B cell (primary cell): Measurements from ENCODE around the gene STOX2. TPM values are rescaled to one million over a fixed set of nuclear protein-coding genes. Genes with fewer than 3 reads are reported as not detected.

ENCODE experiments used
- ATAC-seq: fragments of 200-7000 bp; cut with Tn5 transposase; one replicate; pipeline ENCODE4 v1.10.0; 2021; ENCODE audit warnings: low read depth, mild to moderate bottlenecking, moderate number of reproducible peaks, moderate library complexity
- CTCF ChIA-PET: fragments of 350-600 bp; sonication (Branson Sonifier 250); formaldehyde crosslinking; loops from one replicate; lab custom pipeline; 2021; ENCODE audit warnings: antibody characterized with exemption, inconsistent platforms; lab: Charles Lee
- POLR2A ChIA-PET: fragments of 350-600 bp; sonication (Branson Sonifier 250); formaldehyde crosslinking; loops from one replicate; lab custom pipeline; 2021; ENCODE audit warnings: antibody characterized with exemption; lab: Charles Lee
- DNase-seq: peaks from one replicate; pipeline ENCODE4 v3.0.0; 2013
- H2AFZ ChIP-seq: 2 replicates; pipeline ENCODE4 v1.6.1; 2012; ENCODE audit warnings: mild to moderate bottlenecking, low read depth, low read length; ENCODE audit not compliant: insufficient read depth, poor library complexity, severe bottlenecking
- H3K27ac ChIP-seq, 2 donors: 1 replicate in 1 of 2; 2 replicates in 1 of 2; pipeline ENCODE4 v1.5.1; 2012 to 2013; ENCODE audit warnings: low read length in 2 of 2, mild to moderate bottlenecking in 2 of 2, moderate library complexity in 1 of 2
- H3K27me3 ChIP-seq, 4 experiments: fragments of 200-600 bp in 1 of 4; sonication (generic) in 1 of 4; replicated peaks in 1 of 4; 1 replicate in 2 of 4; 2 replicates in 2 of 4; pipeline versions ENCODE4 v1.6.1 to v1.7.0; 2013 to 2016; ENCODE audit warnings: low read length in 3 of 4, mild to moderate bottlenecking in 2 of 4, mixed read lengths in 1 of 4, moderate library complexity in 1 of 4; ENCODE audit not compliant: insufficient read depth in 4 of 4, control insufficient read depth in 3 of 4; ENCODE audit errors: control extremely low read depth in 1 of 4
- H3K36me3 ChIP-seq, 2 experiments: replicated peaks in 1 of 2; 1 replicate in 1 of 2; 2 replicates in 1 of 2; pipeline versions ENCODE4 v1.6.1 to v1.7.1; 2013; ENCODE audit warnings: low read length in 1 of 2; ENCODE audit not compliant: insufficient read depth in 2 of 2, control insufficient read depth in 1 of 2; ENCODE audit errors: control extremely low read depth in 1 of 2, extremely low read depth in 1 of 2
- H3K4me1 ChIP-seq, 2 donors: fragments of 200-600 bp in 1 of 2; sonication (generic) in 1 of 2; 1 replicate in 1 of 2; 2 replicates in 1 of 2; pipeline versions ENCODE4 v1.5.1 to v1.6.1; 2013 to 2017; ENCODE audit warnings: low read length in 2 of 2; ENCODE audit not compliant: control insufficient read depth in 2 of 2, insufficient read depth in 2 of 2
- H3K4me2 ChIP-seq: replicated peaks from 2 replicates; pipeline ENCODE3; 2012; ENCODE audit warnings: mild to moderate bottlenecking, low read depth, low read length; ENCODE audit not compliant: poor library complexity, severe bottlenecking
- H3K4me3 ChIP-seq, 5 experiments: fragments of 200-600 bp in 1 of 5; sonication (generic) in 1 of 5; 1 replicate in 3 of 5; 2 replicates in 2 of 5; pipeline versions ENCODE4 v1.5.1 to v1.7.0; 2011 to 2016; ENCODE audit warnings: low read length in 4 of 5, mild to moderate bottlenecking in 4 of 5, low read depth in 2 of 5, control low read depth in 1 of 5, moderate library complexity in 1 of 5; ENCODE audit not compliant: insufficient read depth in 1 of 5; ENCODE audit errors: control extremely low read depth in 1 of 5, extremely low read depth in 1 of 5
- H3K79me2 ChIP-seq: fragments of 200-600 bp; sonication (generic); one replicate; pipeline ENCODE4 v1.6.0; 2016; ENCODE audit warnings: low read length; ENCODE audit not compliant: control insufficient read depth, insufficient read depth
- H3K9ac ChIP-seq: fragments of 200-600 bp; sonication (generic); 2 replicates; pipeline ENCODE4 v1.6.1; 2017; ENCODE audit warnings: mild to moderate bottlenecking, low read length, moderate library complexity
- H3K9me3 ChIP-seq, 3 donors: one replicate each; pipeline versions ENCODE4 v1.6.1 to v1.7.1; 2013; ENCODE audit warnings: low read length in 2 of 3; ENCODE audit not compliant: control insufficient read depth in 2 of 3, insufficient read depth in 1 of 3; ENCODE audit errors: control extremely low read depth in 1 of 3
- H4K20me1 ChIP-seq: 2 replicates; pipeline ENCODE4 v1.6.0; 2012; ENCODE audit warnings: mild to moderate bottlenecking, low read length; ENCODE audit not compliant: insufficient read depth, control insufficient read depth, poor library complexity, severe bottlenecking
- H3K27ac Mint-ChIP-seq: one replicate; pipeline ENCODE4 v1.8.0; 2021; ENCODE audit warnings: mixed read lengths
- H3K27me3 Mint-ChIP-seq: one replicate; pipeline ENCODE4 v1.8.0; 2021; ENCODE audit warnings: mixed read lengths
- H3K4me1 Mint-ChIP-seq: one replicate; pipeline ENCODE4 v1.8.0; 2021; ENCODE audit warnings: mixed read lengths
- H3K4me3 Mint-ChIP-seq: one replicate; pipeline ENCODE4 v1.8.0; 2021; ENCODE audit warnings: mixed read lengths
- H3K9me3 Mint-ChIP-seq: one replicate; pipeline ENCODE4 v1.8.0; 2022; ENCODE audit warnings: mixed read lengths; ENCODE audit not compliant: insufficient read depth
- EZH2 ChIP-seq: IDR thresholded peaks from 2 replicates; pipeline ENCODE4 v1.6.1; 2012; ENCODE audit warnings: borderline replicate concordance, low read depth, mild to moderate bottlenecking, moderate library complexity, low read length; ENCODE audit not compliant: insufficient read depth, poor library complexity, severe bottlenecking
- WGBS: methylation state at CpG from one replicate; pipeline ENCODE4 v1.1.5; 2013; ENCODE audit warnings: missing lambda C conversion rate; ENCODE audit not compliant: insufficient coverage; 5-methylcytosine and 5-hydroxymethylcytosine counted together
- intact Hi-C: fragments of 100-400 bp; cut with micrococcal nuclease; formaldehyde crosslinking; loops from one replicate; pipeline ENCODE4 v1.10.0; 2022
- polyA plus RNA-seq: library from polyadenylated mRNA; depleted of rRNA; stranded (reverse); fragments of >200 nt; gene quantifications from 2 replicates; pipeline ENCODE4 v1.2.3, GENCODE V29; 2012
- total RNA-seq, 2 donors: library from RNA; stranded (reverse); fragments of 120-200 nt in 1 of 2; gene quantifications; 1 replicate in 1 of 2; 2 replicates in 1 of 2; pipeline versions ENCODE4 v1.2.3 to v1.2.4, GENCODE V29; 2013 to 2022
- TF ChIP-seq, protein P1 (sequence below): fragments of 200-600 bp; IDR thresholded peaks from one replicate; pipeline ENCODE4 v1.8.0; 2022; ENCODE audit warnings: antibody characterized with exemption, mild to moderate bottlenecking

STOX2 gene
- total and polyA plus RNA-seq, 2 donors (not counting 1 experiment from before 2014, with no cell fraction given) = under 0.01 TPM; not detected in 1

- H3K36me3 ChIP-seq = no peaks in the 10 kb centered on the region
- no peaks in the 10 kb centered on the region for H3K4me1 ChIP-seq
- H3K9me3 ChIP-seq = peaks cover 0 to 4% (median 0%) of the 10 kb centered on the region in 3 donors
- Mint-ChIP-seq H3K9me3 (no peaks in the 10 kb centered on the region), H3K27ac (no peak overlapping the region), H3K4me1 (no peaks in the 10 kb centered on the region), H3K27me3 (peaks cover 13% of the 10 kb centered on the region), H3K4me3 (no peak overlapping the region)
- no peaks in the 10 kb centered on the region for H4K20me1 ChIP-seq
- WGBS = 96% methylated on average over 4 of the region's 4 CpGs
- no peak overlapping the region for H3K9ac ChIP-seq
- no peak overlapping the region for H3K4me2 ChIP-seq
- H3K79me2 ChIP-seq = no peaks in the 10 kb centered on the region
- H3K27me3 ChIP-seq = no peaks in the 10 kb centered on the region
- H2AFZ ChIP-seq = no peak overlapping the region
- ATAC-seq = no peak
- no peak for TF ChIP-seq EZH2
- TF ChIP-seq, protein P1, sequence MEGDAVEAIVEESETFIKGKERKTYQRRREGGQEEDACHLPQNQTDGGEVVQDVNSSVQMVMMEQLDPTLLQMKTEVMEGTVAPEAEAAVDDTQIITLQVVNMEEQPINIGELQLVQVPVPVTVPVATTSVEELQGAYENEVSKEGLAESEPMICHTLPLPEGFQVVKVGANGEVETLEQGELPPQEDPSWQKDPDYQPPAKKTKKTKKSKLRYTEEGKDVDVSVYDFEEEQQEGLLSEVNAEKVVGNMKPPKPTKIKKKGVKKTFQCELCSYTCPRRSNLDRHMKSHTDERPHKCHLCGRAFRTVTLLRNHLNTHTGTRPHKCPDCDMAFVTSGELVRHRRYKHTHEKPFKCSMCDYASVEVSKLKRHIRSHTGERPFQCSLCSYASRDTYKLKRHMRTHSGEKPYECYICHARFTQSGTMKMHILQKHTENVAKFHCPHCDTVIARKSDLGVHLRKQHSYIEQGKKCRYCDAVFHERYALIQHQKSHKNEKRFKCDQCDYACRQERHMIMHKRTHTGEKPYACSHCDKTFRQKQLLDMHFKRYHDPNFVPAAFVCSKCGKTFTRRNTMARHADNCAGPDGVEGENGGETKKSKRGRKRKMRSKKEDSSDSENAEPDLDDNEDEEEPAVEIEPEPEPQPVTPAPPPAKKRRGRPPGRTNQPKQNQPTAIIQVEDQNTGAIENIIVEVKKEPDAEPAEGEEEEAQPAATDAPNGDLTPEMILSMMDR = no peak
- no peak overlapping the region for H3K4me3 ChIP-seq
- H3K27ac ChIP-seq = no peak overlapping the region
- CTCF ChIA-PET = no interaction called here
- intact Hi-C loops = no loop called here
- POLR2A ChIA-PET = no interaction called here
- no peak for DNase-seq
Measured at GRCh38 chr4:184003433-184003832, 98.3 kb downstream of the STOX2 start.

DNA sequence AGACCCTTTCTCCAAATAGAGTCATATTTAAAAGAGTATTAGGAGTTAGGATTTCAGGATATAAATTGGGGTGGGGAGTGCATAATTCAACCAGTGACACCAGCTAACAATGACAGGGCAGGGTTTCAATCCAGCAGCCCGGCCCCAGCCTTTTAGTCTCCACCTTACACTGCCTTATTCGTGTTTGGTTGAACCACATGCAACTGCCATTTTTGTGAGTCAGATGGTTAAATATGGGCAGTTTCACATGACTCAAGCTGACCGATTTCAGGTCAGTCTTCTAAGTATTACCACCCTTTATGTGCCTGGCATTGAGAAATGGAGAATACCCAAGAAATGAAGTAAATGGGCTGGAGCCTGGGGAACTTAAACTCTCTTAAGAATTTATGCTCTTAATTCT lies 102.8 kb downstream of the STOX2 start:
- Histone ChIP-seq H3K36me3 (no peaks in the 10 kb centered on the region), H3K79me2 (no peaks in the 10 kb centered on the region), H3K4me3 (no peak overlapping the region), H3K4me1 (no peaks in the 10 kb centered on the region), H3K4me2 (no peak overlapping the region), H3K27me3 (no peaks in the 10 kb centered on the region), H3K9me3 (no peaks in the 10 kb centered on the region), H2AFZ (no peak overlapping the region), H3K9ac (no peak overlapping the region), H4K20me1 (no peaks in the 10 kb centered on the region), H3K27ac (no peak overlapping the region)
- no peaks in the 10 kb centered on the region for H3K9me3 Mint-ChIP-seq
- no peaks in the 10 kb centered on the region for H3K4me1 Mint-ChIP-seq
- ChIA-PET CTCF (no interaction called here), POLR2A (no interaction called here)
- H3K27me3 Mint-ChIP-seq = no peaks in the 10 kb centered on the region
- intact Hi-C loops = no loop called here
- TF ChIP-seq EZH2 = no peak
- TF ChIP-seq, protein P1 = no peak
- WGBS = no CpG with 5 or more reads among the region's 3 CpGs
- ATAC-seq = no peak
- DNase-seq = no peak
- no peak overlapping the region for H3K4me3 Mint-ChIP-seq
- no peak overlapping the region for H3K27ac Mint-ChIP-seq
